SIG-M5 (cell line): ENCODE measurements around the gene CD47.

Experiments used
- DNase-seq: peaks from one replicate; lab custom pipeline; 2025; lab: John Stamatoyannopoulos, UW

CD47 gene

GRCh38 chr3:108053067-108053466 is 37.8 kb downstream of the CD47 start:
- DNase-seq: no peak

GRCh38 chr3:108051005-108051404 is 39.8 kb downstream of the CD47 start:
- no peak for DNase-seq

GRCh38 chr3:108047987-108048386 is 42.8 kb downstream of the CD47 start:
- DNase-seq: no peak

GRCh38 chr3:108046247-108046646 is 44.6 kb downstream of the CD47 start:
- DNase-seq: no peak

GRCh38 chr3:108044699-108045098 is 46.1 kb downstream of the CD47 start:
- no peak for DNase-seq

- DNase-seq: no peak
These were observed 48.5 kb downstream of the CD47 start for GRCh38 chr3:108042300-108042699.

GRCh38 chr3:108041253-108041652 is 49.6 kb downstream of the CD47 start:
- no peak for DNase-seq

GRCh38 chr3:108037770-108038169 is 53.1 kb downstream of the CD47 start:
- no peak for DNase-seq

- DNase-seq: no peak
These were observed 53.7 kb downstream of the CD47 start for GRCh38 chr3:108036984-108037741.

- DNase-seq: no peak
These were observed 54.4 kb downstream of the CD47 start for GRCh38 chr3:108036401-108036800.

- no peak for DNase-seq
These were observed 55.1 kb downstream of the CD47 start for GRCh38 chr3:108035751-108036150.

GRCh38 chr3:108031895-108032294 is 58.9 kb downstream of the CD47 start:
- DNase-seq: no peak

- DNase-seq: no peak
These were observed 59.9 kb downstream of the CD47 start for GRCh38 chr3:108030960-108031359.

- no peak for DNase-seq
These were observed 61.4 kb downstream of the CD47 start for GRCh38 chr3:108029466-108029865.

GRCh38 chr3:108028896-108029295 is 61.9 kb downstream of the CD47 start:
- DNase-seq: no peak

- DNase-seq: no peak
These were observed 65.7 kb downstream of the CD47 start for GRCh38 chr3:108025177-108025576.

- DNase-seq: no peak
These were observed 66.5 kb downstream of the CD47 start for GRCh38 chr3:108024146-108024850.

GRCh38 chr3:108022256-108023150 is 68.3 kb downstream of the CD47 start:
- DNase-seq: no peak

GRCh38 chr3:108021533-108021932 is 69.3 kb downstream of the CD47 start:
- DNase-seq: no peak

GRCh38 chr3:108021131-108021530 is 69.7 kb downstream of the CD47 start:
- no peak for DNase-seq

- no peak for DNase-seq
These were observed 72.3 kb downstream of the CD47 start for GRCh38 chr3:108018552-108018951.

- no peak for DNase-seq
These were observed 73.2 kb downstream of the CD47 start for GRCh38 chr3:108017587-108017986.

GRCh38 chr3:108014943-108015342 is 75.9 kb downstream of the CD47 start:
- no peak for DNase-seq
